Measurements from ENCODE around the gene RPTOR.

GRCh38 chr17:80861892-80862291 lies 317.3 kb downstream of the RPTOR start:
- TF ChIP-seq SPI1 (IDR thresholded peaks at IDR 0.05; ENCODE audit: low read depth, low read length): no peak
- TF ChIP-seq POLR2A (IDR thresholded peaks at IDR 0.05; ENCODE audit: low read depth, low read length): no peak
- TF ChIP-seq POLR2AphosphoS5 (IDR thresholded peaks at IDR 0.05; ENCODE audit: low read depth, low read length): no peak
- TF ChIP-seq PAX5 (IDR thresholded peaks at IDR 0.05; ENCODE audit: insufficient read depth, low read length, severe bottlenecking): no peak

Measured in GM12891 (cell line).